Neural progenitor cell (in vitro differentiated cells): ENCODE measurements around the gene TECTB. TPM values are rescaled to one million over a fixed set of nuclear protein-coding genes. Genes with fewer than 3 reads are reported as not detected.

ENCODE experiments used
- DNase-seq: peaks from one replicate; pipeline ENCODE4 v3.0.0-alpha.2; 2016; ENCODE audit warnings: low spot score
- H2AFZ ChIP-seq: fragments of 200-600 bp; sonication (generic); replicated peaks from 2 replicates; pipeline ENCODE4 v1.6.1; 2016; ENCODE audit warnings: antibody characterized with exemption
- H3F3A ChIP-seq: fragments of 200-600 bp; sonication (generic); 2 replicates; pipeline ENCODE4 v1.6.1; 2016; ENCODE audit warnings: antibody characterized with exemption, low read depth
- H3K27ac ChIP-seq: fragments of 200-600 bp; sonication (generic); 2 replicates; pipeline ENCODE4 v1.5.1; 2016; ENCODE audit warnings: mild to moderate bottlenecking
- H3K27me3 ChIP-seq: fragments of 200-600 bp; sonication (generic); 2 replicates; pipeline ENCODE4 v1.6.1; 2016; ENCODE audit warnings: mild to moderate bottlenecking, moderate library complexity
- H3K36me3 ChIP-seq: fragments of 200-600 bp; sonication (generic); 2 replicates; pipeline ENCODE4 v1.5.1; 2016
- H3K4me1 ChIP-seq: fragments of 200-600 bp; sonication (generic); 2 replicates; pipeline ENCODE4 v1.6.1; 2016; ENCODE audit warnings: mixed run types
- H3K4me2 ChIP-seq: fragments of 200-600 bp; sonication (generic); 2 replicates; pipeline ENCODE4 v1.6.1; 2016
- H3K4me3 ChIP-seq: fragments of 200-600 bp; sonication (generic); 2 replicates; pipeline ENCODE4 v1.5.1; 2016
- H3K79me2 ChIP-seq: fragments of 200-600 bp; sonication (generic); 2 replicates; pipeline ENCODE4 v1.6.1; 2016; ENCODE audit warnings: low read depth
- H3K9ac ChIP-seq: fragments of 200-600 bp; sonication (generic); 2 replicates; pipeline ENCODE4 v1.6.1; 2016
- H3K9me3 ChIP-seq: fragments of 200-600 bp; sonication (generic); 2 replicates; pipeline ENCODE4 v1.5.1; 2016; ENCODE audit warnings: low read depth
- H4K20me1 ChIP-seq: fragments of 200-600 bp; sonication (generic); 2 replicates; pipeline ENCODE4 v1.6.1; 2016; ENCODE audit warnings: low read depth
- H3K27ac Mint-ChIP-seq: 3 replicates; pipeline ENCODE4 v1.8.0; 2021; ENCODE audit warnings: mixed read lengths
- H3K27me3 Mint-ChIP-seq: 2 replicates; pipeline ENCODE4 v1.8.0; 2022; ENCODE audit warnings: low read depth, mild to moderate bottlenecking, inconsistent platforms, moderate library complexity, mixed read lengths; ENCODE audit not compliant: insufficient read depth
- H3K36me3 Mint-ChIP-seq: 3 replicates; pipeline ENCODE4 v1.8.0; 2021; ENCODE audit warnings: mixed read lengths
- H3K4me1 Mint-ChIP-seq: 3 replicates; pipeline ENCODE4 v1.8.0; 2021; ENCODE audit warnings: mixed read lengths
- H3K4me3 Mint-ChIP-seq: 3 replicates; pipeline ENCODE4 v1.8.0; 2021; ENCODE audit warnings: mild to moderate bottlenecking, moderate library complexity, mixed read lengths
- H3K9me3 Mint-ChIP-seq: 3 replicates; pipeline ENCODE4 v1.8.0; 2020; ENCODE audit warnings: mixed read lengths
- EZH2 ChIP-seq: fragments of 200-600 bp; sonication (generic); IDR thresholded peaks from 2 replicates; pipeline ENCODE4 v1.6.1; 2017; ENCODE audit warnings: antibody characterized with exemption, mild to moderate bottlenecking, moderate library complexity
- EZH2phosphoT487 ChIP-seq: fragments of 200-600 bp; sonication (generic); IDR thresholded peaks from 2 replicates; pipeline ENCODE4 v1.6.1; 2017; ENCODE audit warnings: antibody characterized with exemption
- microRNA-seq: library from miRNA; unstranded; fragments of <30 nt; microRNA quantifications from one replicate; pipeline ENCODE4, GENCODE V29; 2016
- small RNA-seq: library from RNA; depleted of rRNA; stranded (forward); fragments of <200 nt; gene quantifications from one replicate; pipeline ENCODE3, GENCODE V24; 2015
- total RNA-seq: library from RNA; depleted of rRNA; stranded (reverse); fragments of >200 nt; gene quantifications from 2 replicates; pipeline ENCODE4 v1.2.3, GENCODE V29; 2015; ENCODE audit warnings: low replicate concordance
- TF ChIP-seq, protein P1 (sequence below): fragments of 200-600 bp; sonication (generic); IDR thresholded peaks from 2 replicates; pipeline ENCODE4 v1.5.1; 2017; ENCODE audit warnings: antibody characterized with exemption, mild to moderate bottlenecking

Gene TECTB
- total RNA-seq, 1 donor from 2014 or later: not detected

DNA sequence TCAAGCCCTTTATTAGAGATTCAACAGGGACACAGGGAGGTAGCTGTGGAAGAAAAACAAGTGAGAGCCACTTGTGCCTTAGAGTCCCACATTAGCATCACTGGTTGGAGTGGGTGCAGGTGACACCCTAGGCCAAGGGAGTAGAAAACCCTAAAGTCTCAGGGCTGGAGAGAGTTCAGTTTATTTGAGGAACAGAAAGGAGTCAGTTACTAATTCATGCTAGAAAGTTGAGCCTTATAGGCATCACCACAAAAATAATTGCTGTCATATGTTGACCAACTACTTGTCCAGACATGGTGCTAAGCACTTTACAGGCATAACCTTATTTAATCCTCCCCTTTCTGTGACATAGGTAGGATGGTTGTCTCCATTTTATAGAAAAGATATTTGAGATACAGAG lies 69.8 kb downstream of the TECTB start:
- H3K9ac ChIP-seq: no peak overlapping the region
- H3K27ac ChIP-seq: no peak overlapping the region
- no peak for DNase-seq
- H3K36me3 Mint-ChIP-seq: no peaks in the 10 kb centered on the region
- TF ChIP-seq EZH2phosphoT487 (no peak), EZH2 (no peak)
- TF ChIP-seq, protein P1, sequence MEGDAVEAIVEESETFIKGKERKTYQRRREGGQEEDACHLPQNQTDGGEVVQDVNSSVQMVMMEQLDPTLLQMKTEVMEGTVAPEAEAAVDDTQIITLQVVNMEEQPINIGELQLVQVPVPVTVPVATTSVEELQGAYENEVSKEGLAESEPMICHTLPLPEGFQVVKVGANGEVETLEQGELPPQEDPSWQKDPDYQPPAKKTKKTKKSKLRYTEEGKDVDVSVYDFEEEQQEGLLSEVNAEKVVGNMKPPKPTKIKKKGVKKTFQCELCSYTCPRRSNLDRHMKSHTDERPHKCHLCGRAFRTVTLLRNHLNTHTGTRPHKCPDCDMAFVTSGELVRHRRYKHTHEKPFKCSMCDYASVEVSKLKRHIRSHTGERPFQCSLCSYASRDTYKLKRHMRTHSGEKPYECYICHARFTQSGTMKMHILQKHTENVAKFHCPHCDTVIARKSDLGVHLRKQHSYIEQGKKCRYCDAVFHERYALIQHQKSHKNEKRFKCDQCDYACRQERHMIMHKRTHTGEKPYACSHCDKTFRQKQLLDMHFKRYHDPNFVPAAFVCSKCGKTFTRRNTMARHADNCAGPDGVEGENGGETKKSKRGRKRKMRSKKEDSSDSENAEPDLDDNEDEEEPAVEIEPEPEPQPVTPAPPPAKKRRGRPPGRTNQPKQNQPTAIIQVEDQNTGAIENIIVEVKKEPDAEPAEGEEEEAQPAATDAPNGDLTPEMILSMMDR: no peak
- H3K4me3 ChIP-seq: no peak overlapping the region
- H4K20me1 ChIP-seq: no peaks in the 10 kb centered on the region
- no peaks in the 10 kb centered on the region for H3K79me2 ChIP-seq
- peaks cover 6% of the 10 kb centered on the region for H3K4me1 ChIP-seq
- peaks cover 3% of the 10 kb centered on the region for H3K27me3 Mint-ChIP-seq
- peaks cover 4% of the 10 kb centered on the region for H3K4me1 Mint-ChIP-seq
- no peaks in the 10 kb centered on the region for H3K36me3 ChIP-seq
- H2AFZ ChIP-seq: no peak overlapping the region
- H3K27ac Mint-ChIP-seq: no peak overlapping the region
- no peaks in the 10 kb centered on the region for H3K27me3 ChIP-seq
- no peaks in the 10 kb centered on the region for H3K9me3 ChIP-seq
- no peaks in the 10 kb centered on the region for H3F3A ChIP-seq
- H3K4me3 Mint-ChIP-seq: no peak overlapping the region
- H3K4me2 ChIP-seq: no peak overlapping the region
- H3K9me3 Mint-ChIP-seq: no peaks in the 10 kb centered on the region

Small RNA genes within 50 kb of the gene (microRNA-seq; reads per million reads assigned to microRNA genes)
- gene MIR6715A: not detected
- not detected for gene MIR6715B

Small RNA genes within 50 kb of the gene (small RNA-seq; reads per million reads assigned to genes)
- gene MIR6715A: not detected

Other genes starting within 250 kb of the TECTB start
- 14.8 and 18.9 TPM in 2 replicates for gene GPAM, start 99.6 kb upstream of the TECTB start, total RNA-seq
- gene ACSL5, start 90.7 kb downstream of the TECTB start, total RNA-seq: not detected in 2 replicates
- 28.2 and 37.7 TPM in 2 replicates for gene ZDHHC6, start 163.5 kb downstream of the TECTB start, total RNA-seq
- gene VTI1A, start 163.8 kb downstream of the TECTB start, total RNA-seq: 28.8 and 30.4 TPM in 2 replicates